GM23338 (cell line): ENCODE measurements around the gene ZNF451. TPM values are rescaled to one million over a fixed set of nuclear protein-coding genes. Genes with fewer than 3 reads are reported as not detected.

ENCODE experiments used
- ATAC-seq: fragments of 200-7000 bp; cut with Tn5 transposase; 3 replicates; pipeline ENCODE4 v1.9.1; 2020
- DNase-seq: peaks from one replicate; pipeline ENCODE4 v3.0.0-alpha.2; 2015; ENCODE audit warnings: low spot score
- H2AFZ ChIP-seq: fragments of 200-600 bp; sonication (generic); 2 replicates; pipeline ENCODE4 v1.8.0; 2016; ENCODE audit warnings: antibody characterized with exemption, mild to moderate bottlenecking, moderate library complexity
- H3F3A ChIP-seq: fragments of 200-600 bp; sonication (generic); replicated peaks from 2 replicates; pipeline ENCODE4 v1.8.0; 2017; ENCODE audit warnings: antibody characterized with exemption, mixed run types, low read depth
- H3K27ac ChIP-seq: fragments of 200-600 bp; sonication (generic); 2 replicates; pipeline ENCODE4 v1.6.1; 2016; ENCODE audit warnings: low read depth
- H3K27me3 ChIP-seq: fragments of 200-600 bp; sonication (generic); 2 replicates; pipeline ENCODE4 v1.8.0; 2016; ENCODE audit warnings: mild to moderate bottlenecking, mixed run types, moderate library complexity; ENCODE audit not compliant: insufficient read depth
- H3K36me3 ChIP-seq: fragments of 200-600 bp; sonication (generic); 2 replicates; pipeline ENCODE4 v1.8.0; 2016; ENCODE audit warnings: mild to moderate bottlenecking; ENCODE audit not compliant: insufficient read depth
- H3K4me1 ChIP-seq: fragments of 200-600 bp; sonication (generic); 2 replicates; pipeline ENCODE4 v1.8.0; 2016; ENCODE audit warnings: mild to moderate bottlenecking, moderate library complexity; ENCODE audit not compliant: insufficient read depth
- H3K4me2 ChIP-seq: fragments of 200-600 bp; sonication (generic); 2 replicates; pipeline ENCODE4 v1.7.1; 2017; ENCODE audit warnings: mixed run types
- H3K4me3 ChIP-seq: fragments of 200-600 bp; sonication (generic); 2 replicates; pipeline ENCODE4 v1.6.1; 2016; ENCODE audit warnings: mixed run types
- H3K79me2 ChIP-seq: fragments of 200-600 bp; sonication (generic); replicated peaks from 2 replicates; pipeline ENCODE4 v1.8.0; 2017; ENCODE audit warnings: mild to moderate bottlenecking; ENCODE audit not compliant: insufficient read depth
- H3K9me2 ChIP-seq: fragments of 200-600 bp; sonication (generic); 2 replicates; pipeline ENCODE4 v1.8.0; 2017; ENCODE audit not compliant: insufficient read depth
- H4K20me1 ChIP-seq: fragments of 200-600 bp; sonication (generic); replicated peaks from 2 replicates; pipeline ENCODE4 v1.8.0; 2017; ENCODE audit warnings: mild to moderate bottlenecking; ENCODE audit not compliant: insufficient read depth
- H3K27ac Mint-ChIP-seq: 2 replicates; pipeline ENCODE4 v1.8.0; 2020; ENCODE audit warnings: inconsistent platforms, mild to moderate bottlenecking, moderate library complexity, mixed read lengths
- H3K27me3 Mint-ChIP-seq: 3 replicates; pipeline ENCODE4 v1.8.0; 2022; ENCODE audit warnings: low read depth, mild to moderate bottlenecking, moderate library complexity, mixed read lengths, inconsistent platforms; ENCODE audit not compliant: insufficient read depth, poor library complexity
- H3K36me3 Mint-ChIP-seq: 3 replicates; pipeline ENCODE4 v1.8.0; 2021; ENCODE audit warnings: low read depth, mild to moderate bottlenecking, inconsistent platforms, moderate library complexity, mixed read lengths
- H3K4me1 Mint-ChIP-seq: 3 replicates; pipeline ENCODE4 v1.8.0; 2020; ENCODE audit warnings: mild to moderate bottlenecking, inconsistent platforms, mixed read lengths
- H3K4me3 Mint-ChIP-seq: 3 replicates; pipeline ENCODE4 v1.8.0; 2021; ENCODE audit warnings: moderate library complexity, mild to moderate bottlenecking, inconsistent platforms, mixed read lengths
- H3K9me3 Mint-ChIP-seq: 3 replicates; pipeline ENCODE4 v1.8.0; 2020; ENCODE audit warnings: moderate library complexity, mild to moderate bottlenecking, inconsistent platforms, mixed read lengths
- CREB1 ChIP-seq: fragments of 250-450 bp; sonication (Bioruptor Pico); IDR thresholded peaks from 2 replicates; pipeline ENCODE4 v1.5.0; 2020; ENCODE audit warnings: low read depth, mild to moderate bottlenecking, moderate library complexity
- CTCF ChIP-seq, 2 experiments: fragments of 200-600 bp in 1 of 2; sonication (generic) in 1 of 2; conservative IDR thresholded peaks; 2 replicates each; pipeline versions ENCODE4 v1.5.1 to v1.6.1; 2016 to 2017; ENCODE audit warnings: antibody characterized with exemption in 2 of 2, low read depth in 2 of 2, mild to moderate bottlenecking in 2 of 2, moderate library complexity in 1 of 2
- EZH2phosphoT487 ChIP-seq: fragments of 200-600 bp; sonication (generic); IDR thresholded peaks from one replicate; pipeline ENCODE4 v1.8.1; 2018; ENCODE audit warnings: antibody characterized with exemption; ENCODE audit not compliant: unreplicated experiment
- JUNB ChIP-seq: IDR thresholded peaks from one replicate; pipeline ENCODE4 v1.6.1; 2016; ENCODE audit warnings: antibody characterized with exemption; ENCODE audit not compliant: unreplicated experiment
- NANOG ChIP-seq: IDR thresholded peaks from 2 replicates; pipeline ENCODE4 v1.6.1; 2016; ENCODE audit warnings: antibody characterized with exemption, borderline replicate concordance
- POLR2AphosphoS5 ChIP-seq: IDR thresholded peaks from 2 replicates; pipeline ENCODE4 v1.6.1; 2016; ENCODE audit warnings: antibody characterized with exemption, low read depth
- STAT1 ChIP-seq: IDR thresholded peaks from one replicate; pipeline ENCODE4 v1.6.1; 2016; ENCODE audit warnings: antibody characterized with exemption; ENCODE audit not compliant: unreplicated experiment
- ZNF114 ChIP-seq: fragments of 250-450 bp; sonication (Bioruptor Pico); IDR thresholded peaks from 2 replicates; pipeline ENCODE4 v1.5.0; 2020; ENCODE audit warnings: mild to moderate bottlenecking, moderate library complexity
- ZNF331 ChIP-seq: fragments of 250-450 bp; sonication (Bioruptor Pico); IDR thresholded peaks from 2 replicates; pipeline ENCODE4 v1.5.0; 2020; ENCODE audit warnings: low read depth, mild to moderate bottlenecking, moderate library complexity
- polyA plus RNA-seq: library from polyadenylated mRNA; unstranded; fragments of >200 nt; fragmentation: Nextera tagmentation; extraction: Ambion mirVana; gene quantifications from 2 replicates; pipeline ENCODE4 v1.2.1, GENCODE V29; 2016
- total RNA-seq: library from RNA; depleted of rRNA; stranded (reverse); fragments of >200 nt; shearing (Covaris generic); gene quantifications from 2 replicates; pipeline ENCODE4 v1.2.3, GENCODE V29; 2014
- TF ChIP-seq, protein P1 (sequence below): IDR thresholded peaks from one replicate; pipeline ENCODE4 v1.6.1; 2018; ENCODE audit warnings: antibody characterized with exemption; ENCODE audit not compliant: unreplicated experiment

The ZNF451 gene
- total and polyA plus RNA-seq, 2 experiments from 2014 or later: 44.8 to 54.1 TPM

DNA sequence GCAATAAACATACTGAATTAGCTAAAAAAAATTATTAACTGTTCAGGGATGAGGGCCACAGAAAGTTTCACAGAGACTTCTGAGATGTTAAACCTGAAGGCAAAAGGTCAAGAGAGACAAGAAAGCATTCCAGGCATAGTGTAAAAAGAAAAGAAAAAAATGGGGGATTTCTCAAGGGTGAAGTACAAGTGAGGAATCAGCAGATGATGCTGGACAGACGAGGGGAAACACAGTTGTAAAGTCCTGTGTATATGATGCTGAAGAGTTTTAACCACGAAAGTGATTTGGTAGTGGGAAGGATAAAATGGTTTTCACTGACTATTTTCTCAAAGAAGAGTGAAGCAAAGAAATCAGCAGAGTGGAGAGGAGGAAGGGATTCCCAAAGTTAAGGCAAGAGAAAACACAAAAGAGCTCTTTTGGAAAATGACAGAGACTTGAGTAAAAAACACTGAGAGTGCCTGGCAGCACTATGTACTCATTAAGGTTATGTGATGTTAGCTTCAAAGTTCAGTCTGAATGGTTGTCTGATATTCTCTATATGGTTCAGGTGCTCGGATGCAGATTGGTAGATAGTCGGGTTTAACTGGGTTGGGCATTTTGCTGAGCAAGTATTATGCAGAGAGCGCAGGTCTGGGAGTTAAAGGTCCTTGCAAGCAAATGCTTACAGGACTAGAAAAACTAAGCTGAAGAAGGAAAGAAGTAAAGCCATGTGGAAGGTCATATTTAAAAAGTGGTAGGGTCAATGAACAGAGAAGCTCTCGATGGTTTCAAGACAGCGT, 115.8 kb downstream of the ZNF451 start (continued):
- TF ChIP-seq, protein P1, sequence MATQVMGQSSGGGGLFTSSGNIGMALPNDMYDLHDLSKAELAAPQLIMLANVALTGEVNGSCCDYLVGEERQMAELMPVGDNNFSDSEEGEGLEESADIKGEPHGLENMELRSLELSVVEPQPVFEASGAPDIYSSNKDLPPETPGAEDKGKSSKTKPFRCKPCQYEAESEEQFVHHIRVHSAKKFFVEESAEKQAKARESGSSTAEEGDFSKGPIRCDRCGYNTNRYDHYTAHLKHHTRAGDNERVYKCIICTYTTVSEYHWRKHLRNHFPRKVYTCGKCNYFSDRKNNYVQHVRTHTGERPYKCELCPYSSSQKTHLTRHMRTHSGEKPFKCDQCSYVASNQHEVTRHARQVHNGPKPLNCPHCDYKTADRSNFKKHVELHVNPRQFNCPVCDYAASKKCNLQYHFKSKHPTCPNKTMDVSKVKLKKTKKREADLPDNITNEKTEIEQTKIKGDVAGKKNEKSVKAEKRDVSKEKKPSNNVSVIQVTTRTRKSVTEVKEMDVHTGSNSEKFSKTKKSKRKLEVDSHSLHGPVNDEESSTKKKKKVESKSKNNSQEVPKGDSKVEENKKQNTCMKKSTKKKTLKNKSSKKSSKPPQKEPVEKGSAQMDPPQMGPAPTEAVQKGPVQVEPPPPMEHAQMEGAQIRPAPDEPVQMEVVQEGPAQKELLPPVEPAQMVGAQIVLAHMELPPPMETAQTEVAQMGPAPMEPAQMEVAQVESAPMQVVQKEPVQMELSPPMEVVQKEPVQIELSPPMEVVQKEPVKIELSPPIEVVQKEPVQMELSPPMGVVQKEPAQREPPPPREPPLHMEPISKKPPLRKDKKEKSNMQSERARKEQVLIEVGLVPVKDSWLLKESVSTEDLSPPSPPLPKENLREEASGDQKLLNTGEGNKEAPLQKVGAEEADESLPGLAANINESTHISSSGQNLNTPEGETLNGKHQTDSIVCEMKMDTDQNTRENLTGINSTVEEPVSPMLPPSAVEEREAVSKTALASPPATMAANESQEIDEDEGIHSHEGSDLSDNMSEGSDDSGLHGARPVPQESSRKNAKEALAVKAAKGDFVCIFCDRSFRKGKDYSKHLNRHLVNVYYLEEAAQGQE: no peak
- no peak for TF ChIP-seq CREB1 (CRISPR knock-in tag)
- TF ChIP-seq JUNB: no peak
- TF ChIP-seq NANOG: no peak

DNA sequence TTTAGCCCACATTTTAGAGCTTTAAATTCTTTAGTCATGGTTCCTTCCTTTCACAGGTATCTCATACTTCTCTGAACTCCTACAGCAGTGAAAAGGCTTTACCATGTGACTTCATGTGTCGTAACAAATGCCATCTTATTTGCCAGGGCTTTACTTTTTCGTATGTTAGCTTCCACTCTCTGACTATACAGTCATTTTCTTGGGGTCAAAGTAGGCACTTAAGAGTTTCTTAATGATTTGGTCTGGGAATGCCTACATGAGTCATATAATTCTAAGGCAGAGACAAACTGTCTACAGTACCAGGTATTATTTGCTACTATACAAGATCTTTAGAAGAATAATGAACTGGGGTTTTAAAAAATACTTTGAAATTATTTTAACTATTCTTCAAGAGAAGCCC, 117.2 kb downstream of the ZNF451 start:
- H3K27ac ChIP-seq: no peak overlapping the region
- H2AFZ ChIP-seq: no peak overlapping the region
- no peak overlapping the region for H3K4me3 ChIP-seq
- Mint-ChIP-seq H3K4me3 (no peak overlapping the region), H3K36me3 (no peaks in the 10 kb centered on the region), H3K27ac (no peak overlapping the region), H3K9me3 (no peaks in the 10 kb centered on the region), H3K27me3 (no peaks in the 10 kb centered on the region), H3K4me1 (peaks cover 17% of the 10 kb centered on the region)
- H3K36me3 ChIP-seq: no peaks in the 10 kb centered on the region
- H3K9me2 ChIP-seq: no peaks in the 10 kb centered on the region
- H3K79me2 ChIP-seq: peaks cover 49% of the 10 kb centered on the region
- no peak for ATAC-seq
- no peaks in the 10 kb centered on the region; the same call in none of the 2 replicates for H3K4me1 ChIP-seq
- H3K27me3 ChIP-seq: no peaks in the 10 kb centered on the region
- H3F3A ChIP-seq: no peaks in the 10 kb centered on the region
- no peak overlapping the region for H3K4me2 ChIP-seq
- DNase-seq: no peak
- H4K20me1 ChIP-seq: peaks cover 17% of the 10 kb centered on the region
- no peak for TF ChIP-seq ZNF331 (CRISPR knock-in tag)
- TF ChIP-seq STAT1: no peak
- no peak for TF ChIP-seq ZNF114
- TF ChIP-seq CREB1 (CRISPR knock-in tag): no peak
- TF ChIP-seq POLR2AphosphoS5: no peak
- TF ChIP-seq EZH2phosphoT487: no peak
- TF ChIP-seq, protein P1: no peak
- no peak for TF ChIP-seq JUNB
- no peak for TF ChIP-seq CTCF (conservative IDR thresholded peaks at IDR 0.05; ENCODE audit: low read depth in 2 of 2)
